ENCODE results near the gene WNT11. TPM values are rescaled to one million over a fixed set of nuclear protein-coding genes. Genes with fewer than 3 reads are reported as not detected.

The WNT11 gene
- total and polyA plus RNA-seq, 2 of the 13 experiments (the other 11 are each of a cell fraction or from before 2014, with no cell fraction given): 0.34 to 0.66 TPM

DNA sequence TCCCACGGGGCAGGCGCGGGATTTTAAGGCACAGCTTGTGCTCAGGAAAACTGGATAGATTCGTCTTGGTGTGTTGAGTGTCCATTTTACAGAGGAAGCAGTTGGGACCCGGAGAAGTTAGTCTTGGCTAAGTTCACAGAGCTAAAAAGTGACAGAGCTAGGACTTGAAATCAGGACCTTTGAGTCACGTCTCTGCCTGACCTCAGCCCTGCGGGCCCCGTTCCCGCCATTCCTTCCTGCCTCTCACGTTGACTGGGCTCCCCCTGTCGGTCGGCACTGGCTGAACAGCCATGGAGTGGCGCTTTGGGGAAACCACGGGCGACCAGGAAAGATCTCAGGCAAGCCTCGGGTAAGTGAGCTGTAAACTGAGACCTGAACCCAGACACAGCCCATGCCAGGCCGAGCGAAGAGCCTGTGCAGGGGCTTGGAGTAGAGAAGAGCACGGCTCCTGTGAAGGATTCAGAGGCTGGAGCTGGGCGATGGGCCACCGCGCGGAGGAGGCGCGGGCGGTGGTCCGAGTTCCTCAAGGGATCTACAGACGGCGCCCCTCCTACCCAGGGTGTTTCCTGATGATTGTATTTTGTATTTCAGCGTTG lies 54.1 kb downstream of the WNT11 start (continued):
- TF ChIP-seq, protein P1, sequence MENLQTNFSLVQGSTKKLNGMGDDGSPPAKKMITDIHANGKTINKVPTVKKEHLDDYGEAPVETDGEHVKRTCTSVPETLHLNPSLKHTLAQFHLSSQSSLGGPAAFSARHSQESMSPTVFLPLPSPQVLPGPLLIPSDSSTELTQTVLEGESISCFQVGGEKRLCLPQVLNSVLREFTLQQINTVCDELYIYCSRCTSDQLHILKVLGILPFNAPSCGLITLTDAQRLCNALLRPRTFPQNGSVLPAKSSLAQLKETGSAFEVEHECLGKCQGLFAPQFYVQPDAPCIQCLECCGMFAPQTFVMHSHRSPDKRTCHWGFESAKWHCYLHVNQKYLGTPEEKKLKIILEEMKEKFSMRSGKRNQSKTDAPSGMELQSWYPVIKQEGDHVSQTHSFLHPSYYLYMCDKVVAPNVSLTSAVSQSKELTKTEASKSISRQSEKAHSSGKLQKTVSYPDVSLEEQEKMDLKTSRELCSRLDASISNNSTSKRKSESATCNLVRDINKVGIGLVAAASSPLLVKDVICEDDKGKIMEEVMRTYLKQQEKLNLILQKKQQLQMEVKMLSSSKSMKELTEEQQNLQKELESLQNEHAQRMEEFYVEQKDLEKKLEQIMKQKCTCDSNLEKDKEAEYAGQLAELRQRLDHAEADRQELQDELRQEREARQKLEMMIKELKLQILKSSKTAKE (CRISPR knock-in tag; IDR thresholded peaks at IDR 0.05; ENCODE audit: borderline replicate concordance): no peak
- TF ChIP-seq ZNF749 (CRISPR knock-in tag; IDR thresholded peaks at IDR 0.05; ENCODE audit: borderline replicate concordance) (no peak), ZFP36L2 (CRISPR knock-in tag; IDR thresholded peaks at IDR 0.05) (no peak), ZNF619 (CRISPR knock-in tag; IDR thresholded peaks at IDR 0.05) (no peak), HMG20A (CRISPR knock-in tag; IDR thresholded peaks at IDR 0.05; ENCODE audit: borderline replicate concordance) (0 out of 2 replicates have a peak, but pooled peaks have one; percentile 25), ISL2 (CRISPR knock-in tag; IDR thresholded peaks at IDR 0.05) (no peak), ZNF451 (CRISPR knock-in tag; IDR thresholded peaks at IDR 0.05) (no peak), ARHGAP35 (CRISPR knock-in tag; IDR thresholded peaks at IDR 0.05; ENCODE audit: borderline replicate concordance) (no peak), SP4 (CRISPR knock-in tag; IDR thresholded peaks at IDR 0.05) (no peak), ZFAT (CRISPR knock-in tag; conservative IDR thresholded peaks at IDR 0.05) (no peak), ZZZ3 (CRISPR knock-in tag; IDR thresholded peaks at IDR 0.05; ENCODE audit: borderline replicate concordance) (no peak), MTF2 (CRISPR knock-in tag; IDR thresholded peaks at IDR 0.05; ENCODE audit: borderline replicate concordance) (0 out of 2 replicates have a peak, but pooled peaks have one; percentile 45), ELF3 (CRISPR knock-in tag; IDR thresholded peaks at IDR 0.05) (peak; percentile 66; the same call in 1 of the 2 replicates)
- TF ChIP-seq, protein P2, sequence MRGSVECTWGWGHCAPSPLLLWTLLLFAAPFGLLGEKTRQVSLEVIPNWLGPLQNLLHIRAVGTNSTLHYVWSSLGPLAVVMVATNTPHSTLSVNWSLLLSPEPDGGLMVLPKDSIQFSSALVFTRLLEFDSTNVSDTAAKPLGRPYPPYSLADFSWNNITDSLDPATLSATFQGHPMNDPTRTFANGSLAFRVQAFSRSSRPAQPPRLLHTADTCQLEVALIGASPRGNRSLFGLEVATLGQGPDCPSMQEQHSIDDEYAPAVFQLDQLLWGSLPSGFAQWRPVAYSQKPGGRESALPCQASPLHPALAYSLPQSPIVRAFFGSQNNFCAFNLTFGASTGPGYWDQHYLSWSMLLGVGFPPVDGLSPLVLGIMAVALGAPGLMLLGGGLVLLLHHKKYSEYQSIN (CRISPR knock-in tag; IDR thresholded peaks at IDR 0.05; ENCODE audit: borderline replicate concordance): no peak
- TF ChIP-seq, protein P3, sequence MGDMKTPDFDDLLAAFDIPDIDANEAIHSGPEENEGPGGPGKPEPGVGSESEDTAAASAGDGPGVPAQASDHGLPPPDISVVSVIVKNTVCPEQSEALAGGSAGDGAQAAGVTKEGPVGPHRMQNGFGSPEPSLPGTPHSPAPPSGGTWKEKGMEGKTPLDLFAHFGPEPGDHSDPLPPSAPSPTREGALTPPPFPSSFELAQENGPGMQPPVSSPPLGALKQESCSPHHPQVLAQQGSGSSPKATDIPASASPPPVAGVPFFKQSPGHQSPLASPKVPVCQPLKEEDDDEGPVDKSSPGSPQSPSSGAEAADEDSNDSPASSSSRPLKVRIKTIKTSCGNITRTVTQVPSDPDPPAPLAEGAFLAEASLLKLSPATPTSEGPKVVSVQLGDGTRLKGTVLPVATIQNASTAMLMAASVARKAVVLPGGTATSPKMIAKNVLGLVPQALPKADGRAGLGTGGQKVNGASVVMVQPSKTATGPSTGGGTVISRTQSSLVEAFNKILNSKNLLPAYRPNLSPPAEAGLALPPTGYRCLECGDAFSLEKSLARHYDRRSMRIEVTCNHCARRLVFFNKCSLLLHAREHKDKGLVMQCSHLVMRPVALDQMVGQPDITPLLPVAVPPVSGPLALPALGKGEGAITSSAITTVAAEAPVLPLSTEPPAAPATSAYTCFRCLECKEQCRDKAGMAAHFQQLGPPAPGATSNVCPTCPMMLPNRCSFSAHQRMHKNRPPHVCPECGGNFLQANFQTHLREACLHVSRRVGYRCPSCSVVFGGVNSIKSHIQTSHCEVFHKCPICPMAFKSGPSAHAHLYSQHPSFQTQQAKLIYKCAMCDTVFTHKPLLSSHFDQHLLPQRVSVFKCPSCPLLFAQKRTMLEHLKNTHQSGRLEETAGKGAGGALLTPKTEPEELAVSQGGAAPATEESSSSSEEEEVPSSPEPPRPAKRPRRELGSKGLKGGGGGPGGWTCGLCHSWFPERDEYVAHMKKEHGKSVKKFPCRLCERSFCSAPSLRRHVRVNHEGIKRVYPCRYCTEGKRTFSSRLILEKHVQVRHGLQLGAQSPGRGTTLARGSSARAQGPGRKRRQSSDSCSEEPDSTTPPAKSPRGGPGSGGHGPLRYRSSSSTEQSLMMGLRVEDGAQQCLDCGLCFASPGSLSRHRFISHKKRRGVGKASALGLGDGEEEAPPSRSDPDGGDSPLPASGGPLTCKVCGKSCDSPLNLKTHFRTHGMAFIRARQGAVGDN (CRISPR knock-in tag; IDR thresholded peaks at IDR 0.05): peak; percentile 84
- TF ChIP-seq, protein P4, sequence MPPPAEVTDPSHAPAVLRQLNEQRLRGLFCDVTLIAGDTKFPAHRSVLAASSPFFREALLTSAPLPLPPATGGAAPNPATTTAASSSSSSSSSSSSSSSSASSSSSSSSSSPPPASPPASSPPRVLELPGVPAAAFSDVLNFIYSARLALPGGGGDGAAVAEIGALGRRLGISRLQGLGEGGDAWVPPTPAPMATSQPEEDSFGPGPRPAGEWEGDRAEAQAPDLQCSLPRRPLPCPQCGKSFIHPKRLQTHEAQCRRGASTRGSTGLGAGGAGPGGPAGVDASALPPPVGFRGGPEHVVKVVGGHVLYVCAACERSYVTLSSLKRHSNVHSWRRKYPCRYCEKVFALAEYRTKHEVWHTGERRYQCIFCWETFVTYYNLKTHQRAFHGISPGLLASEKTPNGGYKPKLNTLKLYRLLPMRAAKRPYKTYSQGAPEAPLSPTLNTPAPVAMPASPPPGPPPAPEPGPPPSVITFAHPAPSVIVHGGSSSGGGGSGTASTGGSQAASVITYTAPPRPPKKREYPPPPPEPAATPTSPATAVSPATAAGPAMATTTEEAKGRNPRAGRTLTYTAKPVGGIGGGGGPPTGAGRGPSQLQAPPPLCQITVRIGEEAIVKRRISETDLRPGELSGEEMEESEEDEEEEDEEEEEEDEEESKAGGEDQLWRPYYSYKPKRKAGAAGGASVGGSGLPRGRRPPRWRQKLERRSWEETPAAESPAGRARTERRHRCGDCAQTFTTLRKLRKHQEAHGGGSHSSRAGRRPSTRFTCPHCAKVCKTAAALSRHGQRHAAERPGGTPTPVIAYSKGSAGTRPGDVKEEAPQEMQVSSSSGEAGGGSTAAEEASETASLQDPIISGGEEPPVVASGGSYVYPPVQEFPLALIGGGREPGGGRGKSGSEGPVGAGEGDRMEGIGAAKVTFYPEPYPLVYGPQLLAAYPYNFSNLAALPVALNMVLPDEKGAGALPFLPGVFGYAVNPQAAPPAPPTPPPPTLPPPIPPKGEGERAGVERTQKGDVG (CRISPR knock-in tag; IDR thresholded peaks at IDR 0.05; ENCODE audit: borderline replicate concordance): peak; percentile 98; the same call in 1 of the 2 replicates
- TF ChIP-seq, protein P5, sequence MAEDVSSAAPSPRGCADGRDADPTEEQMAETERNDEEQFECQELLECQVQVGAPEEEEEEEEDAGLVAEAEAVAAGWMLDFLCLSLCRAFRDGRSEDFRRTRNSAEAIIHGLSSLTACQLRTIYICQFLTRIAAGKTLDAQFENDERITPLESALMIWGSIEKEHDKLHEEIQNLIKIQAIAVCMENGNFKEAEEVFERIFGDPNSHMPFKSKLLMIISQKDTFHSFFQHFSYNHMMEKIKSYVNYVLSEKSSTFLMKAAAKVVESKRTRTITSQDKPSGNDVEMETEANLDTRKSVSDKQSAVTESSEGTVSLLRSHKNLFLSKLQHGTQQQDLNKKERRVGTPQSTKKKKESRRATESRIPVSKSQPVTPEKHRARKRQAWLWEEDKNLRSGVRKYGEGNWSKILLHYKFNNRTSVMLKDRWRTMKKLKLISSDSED (CRISPR knock-in tag; IDR thresholded peaks at IDR 0.05): no peak
